HCT116 (cell line): ENCODE data around the gene WNT7B. TPM values are rescaled to one million over a fixed set of nuclear protein-coding genes. Genes with fewer than 3 reads are reported as not detected.

Source experiments
- ATAC-seq: fragments of 200-7000 bp; cut with Tn5 transposase; 2 replicates; pipeline ENCODE4 v1.9.1; 2020; ENCODE audit warnings: mild to moderate bottlenecking, moderate library complexity
- BruUV-seq: library from RNA; stranded (reverse); fragments of 400-500 nt; replicated peaks from 2 replicates; lab custom pipeline; 2021; lab: Mats Ljungman, UMichigan
- CTCF ChIA-PET: fragments of 300-600 bp; sonication (Branson Sonifier 250); formaldehyde crosslinking; loops from one replicate; lab custom pipeline; 2021; ENCODE audit warnings: antibody characterized with exemption; lab: Charles Lee
- POLR2A ChIA-PET: fragments of 300-600, 350-600 bp; sonication (Branson Sonifier 250); formaldehyde crosslinking; loops from one replicate; lab custom pipeline; 2021; ENCODE audit warnings: antibody characterized with exemption; lab: Charles Lee
- RAD21 ChIA-PET, 2 experiments: fragments of 300-600 bp; sonication (Branson Sonifier 250); formaldehyde crosslinking; loops; one replicate each; lab custom pipeline; 2023; ENCODE audit warnings: low total read pairs in 2 of 2; ENCODE audit not compliant: uncharacterized antibody in 2 of 2, unreplicated experiment in 2 of 2, low non-redundant PET in 1 of 2; lab: Charles Lee
- DNase-seq: peaks from one replicate; pipeline ENCODE4 v3.0.0-alpha.2; 2010; ENCODE audit warnings: low read depth, low spot score
- H2AFZ ChIP-seq: fragments of 200-600 bp; shearing (Covaris generic), sonication (generic); 2 replicates; pipeline ENCODE4 v1.6.1; 2017; ENCODE audit warnings: low read depth, mixed run types, mixed read lengths, antibody characterized with exemption, low read length; ENCODE audit not compliant: poor library complexity, severe bottlenecking
- H3K27ac ChIP-seq: 2 replicates; pipeline ENCODE4 v1.5.1; 2012; ENCODE audit warnings: low read depth, low read length
- H3K27me3 ChIP-seq: fragments of 200-600 bp; sonication (generic); 2 replicates; pipeline ENCODE4 v1.6.1; 2016; ENCODE audit warnings: mixed run types, low read length, mixed read lengths; ENCODE audit not compliant: insufficient read depth
- H3K36me3 ChIP-seq, 2 experiments: fragments of 200-500 bp in 1 of 2; fragments of 200-600 bp in 1 of 2; sonication (Bioruptor generic) in 1 of 2; sonication (generic) in 1 of 2; 2 replicates each; pipeline versions ENCODE4 v1.5.1 to v1.6.1; 2014 to 2016; ENCODE audit warnings: low read length in 2 of 2, inconsistent platforms in 1 of 2, mixed read lengths in 1 of 2, mixed run types in 1 of 2; ENCODE audit not compliant: insufficient read depth in 2 of 2, control insufficient read depth in 1 of 2
- H3K4me1 ChIP-seq, 2 experiments: fragments of 200-600 bp in 1 of 2; sonication (generic) in 1 of 2; 2 replicates each; pipeline versions ENCODE4 v1.5.1 to v1.6.1; 2012 to 2017; ENCODE audit warnings: low read length in 2 of 2, inconsistent platforms in 1 of 2, mild to moderate bottlenecking in 1 of 2, mixed read lengths in 1 of 2, mixed run types in 1 of 2, moderate library complexity in 1 of 2; ENCODE audit not compliant: insufficient read depth in 2 of 2, control insufficient read depth in 1 of 2
- H3K4me2 ChIP-seq: fragments of 200-600 bp; sonication (generic); 2 replicates; pipeline ENCODE4 v1.6.1; 2017; ENCODE audit warnings: mixed run types, low read length, mixed read lengths
- H3K4me3 ChIP-seq, 2 experiments: fragments of 200-600 bp in 1 of 2; sonication (generic) in 1 of 2; replicated peaks in 1 of 2; 2 replicates each; pipeline ENCODE4 v1.5.1; 2011 to 2016; ENCODE audit warnings: low read length in 2 of 2, control low read depth in 1 of 2, low read depth in 1 of 2, mild to moderate bottlenecking in 1 of 2, mixed read lengths in 1 of 2, mixed run types in 1 of 2
- H3K79me2 ChIP-seq: fragments of 200-600 bp; sonication (generic); 2 replicates; pipeline ENCODE4 v1.6.1; 2017; ENCODE audit warnings: mild to moderate bottlenecking, mixed run types, low read length, moderate library complexity, mixed read lengths; ENCODE audit not compliant: insufficient read depth
- H3K9ac ChIP-seq: fragments of 200-600 bp; sonication (generic); 2 replicates; pipeline ENCODE4 v1.6.1; 2016; ENCODE audit warnings: low read length, mixed read lengths
- H3K9me2 ChIP-seq: fragments of 200-600 bp; sonication (generic), shearing (Covaris generic); 2 replicates; pipeline ENCODE4 v1.6.1; 2017; ENCODE audit warnings: mixed run types, mild to moderate bottlenecking, moderate library complexity; ENCODE audit not compliant: insufficient read depth
- H3K9me3 ChIP-seq, 2 experiments: fragments of 200-500 bp in 1 of 2; fragments of 200-600 bp in 1 of 2; sonication (Bioruptor generic) in 1 of 2; sonication (generic) in 1 of 2; 2 replicates each; pipeline ENCODE4 v1.6.1; 2014 to 2017; ENCODE audit warnings: low read length in 2 of 2, mixed read lengths in 2 of 2, inconsistent platforms in 1 of 2, low read depth in 1 of 2, mild to moderate bottlenecking in 1 of 2, mixed run types in 1 of 2, moderate library complexity in 1 of 2; ENCODE audit not compliant: control insufficient read depth in 1 of 2, insufficient read depth in 1 of 2
- H4K20me1 ChIP-seq: fragments of 200-600 bp; sonication (generic), shearing (Covaris generic); 2 replicates; pipeline ENCODE4 v1.6.1; 2017; ENCODE audit warnings: mixed run types, mild to moderate bottlenecking, moderate library complexity; ENCODE audit not compliant: insufficient read depth
- CEBPB ChIP-seq: IDR thresholded peaks from 2 replicates; pipeline ENCODE4 v1.6.1; 2012; ENCODE audit warnings: low read depth
- CTCF ChIP-seq, 3 experiments: fragments of 200-600 bp in 1 of 3; sonication (generic) in 1 of 3; IDR thresholded peaks in 2 of 3; conservative IDR thresholded peaks in 1 of 3; 2 replicates each; pipeline ENCODE4 v1.5.1; 2012 to 2017; ENCODE audit warnings: low read depth in 2 of 3, low read length in 2 of 3, antibody characterized with exemption in 1 of 3, borderline replicate concordance in 1 of 3, control low read depth in 1 of 3, mild to moderate bottlenecking in 1 of 3, mixed read lengths in 1 of 3, mixed run types in 1 of 3, moderate library complexity in 1 of 3; ENCODE audit not compliant: insufficient read depth in 1 of 3
- EGR1 ChIP-seq: IDR thresholded peaks from 2 replicates; pipeline ENCODE4 v1.6.1; 2012; ENCODE audit warnings: low read depth
- ELF1 ChIP-seq: IDR thresholded peaks from 2 replicates; pipeline ENCODE4 v1.6.1; 2012; ENCODE audit warnings: low read depth, borderline replicate concordance
- FOSL1 ChIP-seq: IDR thresholded peaks from 2 replicates; pipeline ENCODE4 v1.6.1; 2012; ENCODE audit warnings: low read depth
- JUND ChIP-seq: IDR thresholded peaks from 2 replicates; pipeline ENCODE4 v1.6.1; 2012
- MAX ChIP-seq: IDR thresholded peaks from 2 replicates; pipeline ENCODE4 v1.6.1; 2012
- POLR2A ChIP-seq: IDR thresholded peaks from 2 replicates; pipeline ENCODE4 v1.7.0; 2011; ENCODE audit warnings: borderline replicate concordance; ENCODE audit not compliant: insufficient read depth, insufficient read length; ENCODE audit errors: extremely low read depth
- RAD21 ChIP-seq: IDR thresholded peaks from 2 replicates; pipeline ENCODE4 v1.6.1; 2012; ENCODE audit warnings: low read depth, mild to moderate bottlenecking
- REST ChIP-seq: IDR thresholded peaks from 2 replicates; pipeline ENCODE4 v1.6.1; 2012; ENCODE audit warnings: low read depth
- SRF ChIP-seq: IDR thresholded peaks from 2 replicates; pipeline ENCODE4 v1.6.1; 2012; ENCODE audit warnings: low read depth
- TCF7L2 ChIP-seq: IDR thresholded peaks from 2 replicates; pipeline ENCODE4 v1.7.0; 2011; ENCODE audit warnings: borderline replicate concordance, inconsistent platforms; ENCODE audit not compliant: insufficient read depth, insufficient read length; ENCODE audit errors: extremely low read depth
- YY1 ChIP-seq: IDR thresholded peaks from 2 replicates; pipeline ENCODE4 v1.6.1; 2011; ENCODE audit warnings: low read length, low read depth, moderate library complexity, mild to moderate bottlenecking; ENCODE audit not compliant: insufficient replicate concordance; ENCODE audit errors: extremely low read depth
- ZBTB33 ChIP-seq: IDR thresholded peaks from 2 replicates; pipeline ENCODE4 v1.6.1; 2011; ENCODE audit warnings: mild to moderate bottlenecking, low read length, moderate library complexity; ENCODE audit not compliant: insufficient replicate concordance; ENCODE audit errors: extremely low read depth
- intact Hi-C: fragments of 100-400 bp; cut with micrococcal nuclease; formaldehyde crosslinking; loops from 2 replicates; pipeline ENCODE4 v1.10.0; 2022
- total RNA-seq: library from RNA; stranded (reverse); gene quantifications from one replicate; pipeline ENCODE4 v1.2.1, GENCODE V29; 2021; ENCODE audit not compliant: unreplicated experiment

WNT7B gene
- total RNA-seq, 1 experiment from 2014 or later: 10.5 TPM

- TF ChIP-seq ZBTB33 (no peak), FOSL1 (no peak), RAD21 (no peak), POLR2A (no peak), YY1 (no peak), SRF (no peak)
- TF ChIP-seq, all 23 proteins: peak for 0
Measured at GRCh38 chr22:45959719-45960476, 17.1 kb downstream of the WNT7B start (continued).

GRCh38 chr22:45958971-45959370 lies 18.0 kb downstream of the WNT7B start:
- H3K9me2 ChIP-seq: no peaks in the 10 kb centered on the region
- no peak overlapping the region for H3K27ac ChIP-seq
- BruUV-seq: no TSS peak
- no peaks in the 10 kb centered on the region for H3K4me1 ChIP-seq
- ChIA-PET RAD21 (no interaction called here), CTCF (no interaction called here), POLR2A (no interaction called here)
- no peaks in the 10 kb centered on the region for H3K79me2 ChIP-seq
- no peak overlapping the region for H3K4me2 ChIP-seq
- no peaks in the 10 kb centered on the region for H3K9me3 ChIP-seq
- ATAC-seq (no peak), DNase-seq (no peak)
- no peak overlapping the region for H2AFZ ChIP-seq
- intact Hi-C loops: no loop called here
- H3K9ac ChIP-seq: no peak overlapping the region
- H4K20me1 ChIP-seq: no peaks in the 10 kb centered on the region
- H3K4me3 ChIP-seq: no peak overlapping the region
- H3K36me3 ChIP-seq: no peaks in the 10 kb centered on the region
- H3K27me3 ChIP-seq: no peaks in the 10 kb centered on the region
- no peak for TF ChIP-seq CTCF (IDR thresholded peaks at IDR 0.05 in 2 of 3, conservative IDR thresholded peaks at IDR 0.05 in 1 of 3; ENCODE audit: borderline replicate concordance in 1 of 3, insufficient read depth in 1 of 3, low read depth in 2 of 3, low read length in 2 of 3)
- no peak for TF ChIP-seq ZBTB33
- no peak for TF ChIP-seq MAX
- TF ChIP-seq RAD21: no peak
- TF ChIP-seq ELF1: no peak
- no peak for TF ChIP-seq REST
- TF ChIP-seq JUND: no peak
- TF ChIP-seq CEBPB: no peak
- TF ChIP-seq TCF7L2: no peak
- TF ChIP-seq EGR1: no peak
